Neuronal stem cell (in vitro differentiated cells): ENCODE data around the gene IMMP2L.
A peak's percentile ranks its signal among the peaks of the same experiment; 100 is the strongest.

Experiments
- DNase-seq: peaks from one replicate; pipeline ENCODE4 v3.0.0-alpha.2; 2013; ENCODE audit warnings: low spot score
- H2AFZ ChIP-seq: one replicate; pipeline ENCODE4 v1.6.1; 2013; ENCODE audit warnings: mild to moderate bottlenecking, low read length, inconsistent platforms
- H2AK5ac ChIP-seq: 2 replicates; pipeline ENCODE4 v1.6.1; 2013; ENCODE audit warnings: low read depth, mild to moderate bottlenecking, inconsistent platforms, low read length, moderate library complexity, mixed read lengths
- H2BK120ac ChIP-seq: 2 replicates; pipeline ENCODE4 v1.6.1; 2013; ENCODE audit warnings: low read depth, mild to moderate bottlenecking, inconsistent platforms, low read length, moderate library complexity, mixed read lengths
- H2BK12ac ChIP-seq: one replicate; pipeline ENCODE4 v1.6.1; 2013; ENCODE audit warnings: low read length, inconsistent platforms
- H2BK15ac ChIP-seq: 2 replicates; pipeline ENCODE4 v1.6.1; 2013; ENCODE audit warnings: mild to moderate bottlenecking, low read length, inconsistent platforms, mixed read lengths
- H2BK5ac ChIP-seq: one replicate; pipeline ENCODE4 v1.6.1; 2013; ENCODE audit warnings: inconsistent platforms, mild to moderate bottlenecking, low read length, moderate library complexity
- H3K14ac ChIP-seq: one replicate; pipeline ENCODE4 v1.6.1; 2013; ENCODE audit warnings: low read length, inconsistent platforms
- H3K18ac ChIP-seq: 2 replicates; pipeline ENCODE4 v1.6.1; 2013; ENCODE audit warnings: low read length, inconsistent platforms
- H3K23ac ChIP-seq: 2 replicates; pipeline ENCODE4 v1.6.1; 2013; ENCODE audit warnings: low read depth, mild to moderate bottlenecking, mixed read lengths, low read length, inconsistent platforms; ENCODE audit not compliant: poor library complexity
- H3K27ac ChIP-seq: replicated peaks from 3 replicates; pipeline ENCODE4 v1.5.1; 2013; ENCODE audit warnings: low read length, inconsistent platforms
- H3K27me3 ChIP-seq, 3 experiments: 2 replicates each; pipeline ENCODE4 v1.6.1; 2013; ENCODE audit warnings: low read length in 3 of 3, mild to moderate bottlenecking in 2 of 3, inconsistent platforms in 1 of 3, low read depth in 1 of 3, mixed read lengths in 1 of 3, moderate library complexity in 1 of 3; ENCODE audit not compliant: control insufficient read depth in 3 of 3, insufficient read depth in 3 of 3
- H3K36me3 ChIP-seq, 2 donors: replicated peaks in 1 of 2; 2 replicates each; pipeline ENCODE4 v1.6.1; 2013; ENCODE audit warnings: low read length in 2 of 2; ENCODE audit not compliant: control insufficient read depth in 2 of 2, insufficient read depth in 2 of 2
- H3K4ac ChIP-seq: 2 replicates; pipeline ENCODE4 v1.6.1; 2013; ENCODE audit warnings: inconsistent platforms, mild to moderate bottlenecking, low read length, moderate library complexity
- H3K4me1 ChIP-seq, 2 donors: 1 replicate in 1 of 2; 2 replicates in 1 of 2; pipeline ENCODE4 v1.6.1; 2013; ENCODE audit warnings: low read length in 2 of 2, low read depth in 1 of 2; ENCODE audit not compliant: control insufficient read depth in 2 of 2, insufficient read depth in 1 of 2
- H3K4me2 ChIP-seq: one replicate; pipeline ENCODE4 v1.6.1; 2013; ENCODE audit warnings: mild to moderate bottlenecking, low read length, inconsistent platforms; ENCODE audit not compliant: insufficient read depth, poor library complexity, severe bottlenecking
- H3K4me3 ChIP-seq, 2 donors: 2 replicates each; pipeline ENCODE4 v1.5.1; 2013; ENCODE audit warnings: low read length in 2 of 2, mild to moderate bottlenecking in 2 of 2, inconsistent platforms in 1 of 2, moderate library complexity in 1 of 2
- H3K79me1 ChIP-seq: one replicate; pipeline ENCODE4 v1.6.1; 2013; ENCODE audit warnings: low read depth, mild to moderate bottlenecking, inconsistent platforms, low read length, moderate library complexity
- H3K9ac ChIP-seq: one replicate; pipeline ENCODE4 v1.6.1; 2013; ENCODE audit warnings: mild to moderate bottlenecking, low read depth, low read length, inconsistent platforms; ENCODE audit not compliant: poor library complexity
- H3K9me3 ChIP-seq, 2 donors: replicated peaks in 1 of 2; 2 replicates each; pipeline versions ENCODE3 to v1.6.1; 2013; ENCODE audit warnings: low read length in 2 of 2, mild to moderate bottlenecking in 2 of 2, inconsistent platforms in 1 of 2, low read depth in 1 of 2, mixed read lengths in 1 of 2, moderate library complexity in 1 of 2; ENCODE audit not compliant: control insufficient read depth in 2 of 2, insufficient read depth in 1 of 2
- H4K8ac ChIP-seq: one replicate; pipeline ENCODE4 v1.6.1; 2013; ENCODE audit warnings: low read depth, mild to moderate bottlenecking, inconsistent platforms, low read length, moderate library complexity
- H4K91ac ChIP-seq: one replicate; pipeline ENCODE4 v1.6.1; 2013; ENCODE audit warnings: low read length, low read depth, mild to moderate bottlenecking, inconsistent platforms; ENCODE audit not compliant: poor library complexity
- WGBS, 2 donors: extraction: QIAGEN DNeasy Blood & Tissue Kit; methylation state at CpG; one replicate each; pipeline ENCODE4 v1.1.7; 2013; ENCODE audit warnings: missing lambda C conversion rate in 2 of 2, mixed read lengths in 1 of 2; ENCODE audit not compliant: insufficient read length in 2 of 2, insufficient replicate concordance in 1 of 2; ENCODE audit errors: extremely low coverage in 2 of 2; 5-methylcytosine and 5-hydroxymethylcytosine counted together

IMMP2L gene

DNA sequence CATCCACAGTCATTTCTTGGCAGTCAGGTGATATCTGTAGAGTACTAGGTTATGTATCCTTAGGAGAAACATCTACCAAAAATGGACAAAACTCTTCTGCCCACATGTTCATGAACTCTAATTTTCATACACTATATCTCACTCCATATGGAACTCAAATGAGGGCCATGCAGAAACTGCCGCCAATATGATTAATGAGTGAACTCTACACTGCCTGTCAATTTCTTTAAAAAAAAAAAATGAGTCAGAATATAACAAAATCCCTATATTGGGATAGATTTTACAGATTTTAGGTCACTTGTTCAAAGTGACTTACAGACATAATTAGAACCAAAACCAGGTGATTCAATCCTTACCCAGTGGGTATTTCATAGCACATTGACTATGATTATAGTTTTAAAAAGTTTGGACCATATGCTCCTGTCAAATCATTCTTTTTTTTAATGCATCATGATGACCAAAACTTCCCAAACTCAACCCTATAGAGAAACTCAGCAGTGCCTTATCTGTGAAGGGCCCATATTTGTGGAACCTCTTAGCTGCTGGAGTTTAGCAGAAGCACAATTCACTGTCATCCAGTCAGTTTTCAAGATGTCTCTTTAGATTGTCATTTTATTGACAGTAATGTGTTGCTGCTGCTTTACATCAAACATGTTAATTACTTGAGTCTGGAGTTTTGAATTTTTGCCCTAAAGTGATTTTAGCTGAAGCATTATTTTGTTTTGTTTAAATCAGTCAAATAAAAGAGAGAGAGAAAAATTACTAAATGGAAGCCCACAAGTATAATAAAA, 460.2 kb downstream of the IMMP2L start:
- DNase-seq = no peak
- no peak overlapping the region for H2BK120ac ChIP-seq
- H3K4me3 ChIP-seq = no peak overlapping the region
- H3K79me1 ChIP-seq = no peaks in the 10 kb centered on the region
- H3K9me3 ChIP-seq = no peaks in the 10 kb centered on the region
- H2BK5ac ChIP-seq = no peak overlapping the region
- H2BK12ac ChIP-seq = no peak overlapping the region
- no peak overlapping the region for H2BK15ac ChIP-seq
- no peak overlapping the region for H3K18ac ChIP-seq
- no peaks in the 10 kb centered on the region for H3K27me3 ChIP-seq
- H4K91ac ChIP-seq = no peak overlapping the region
- H2AK5ac ChIP-seq = no peak overlapping the region
- peaks cover 0 to 19% of the 10 kb centered on the region in 2 donors for H3K4me1 ChIP-seq
- WGBS, 2 donors = no CpG with 5 or more reads among the region's 1 CpG
- peaks cover 0 to 20% of the 10 kb centered on the region in 2 donors for H3K36me3 ChIP-seq
- no peak overlapping the region for H2AFZ ChIP-seq
- H3K14ac ChIP-seq = no peak overlapping the region
- no peak overlapping the region for H3K27ac ChIP-seq
- H3K4me2 ChIP-seq = no peak overlapping the region
- no peak overlapping the region for H4K8ac ChIP-seq
- H3K23ac ChIP-seq = no peak overlapping the region
- H3K9ac ChIP-seq = no peak overlapping the region
- no peak overlapping the region for H3K4ac ChIP-seq

DNA sequence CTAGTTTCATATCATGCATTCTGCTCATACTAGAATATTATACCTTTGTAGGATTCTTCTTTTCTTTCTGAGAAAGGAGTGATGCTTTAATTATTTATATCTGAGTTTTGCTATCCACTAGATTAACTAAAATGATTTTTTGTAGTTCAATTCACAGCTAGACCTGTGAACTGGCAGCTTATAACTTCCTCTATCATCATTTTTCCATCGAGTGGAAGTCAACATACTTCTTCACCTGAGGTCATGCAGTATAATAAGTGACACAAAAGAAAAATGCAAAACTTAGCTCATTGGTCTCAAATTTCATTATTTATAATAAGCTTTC, 463.4 kb downstream of the IMMP2L start:
- H3K4me3 ChIP-seq = no peak overlapping the region
- no peak overlapping the region for H4K91ac ChIP-seq
- H2AFZ ChIP-seq = no peak overlapping the region
- no peak for DNase-seq
- no CpG with 5 or more reads among the region's 1 CpG for WGBS, 2 donors
- no peaks in the 10 kb centered on the region for H3K9me3 ChIP-seq
- H3K4me2 ChIP-seq = no peak overlapping the region
- H3K18ac ChIP-seq = no peak overlapping the region
- H3K27me3 ChIP-seq = no peaks in the 10 kb centered on the region
- H3K23ac ChIP-seq = no peak overlapping the region
- H3K14ac ChIP-seq = no peak overlapping the region
- H2BK15ac ChIP-seq = no peak overlapping the region
- no peak overlapping the region for H2BK120ac ChIP-seq
- no peaks in the 10 kb centered on the region for H3K79me1 ChIP-seq
- no peak overlapping the region for H3K9ac ChIP-seq
- H3K4me1 ChIP-seq = peaks cover 1 to 25% of the 10 kb centered on the region in 2 donors
- peaks cover 0 to 20% of the 10 kb centered on the region in 2 donors for H3K36me3 ChIP-seq
- no peak overlapping the region for H3K27ac ChIP-seq
- H3K4ac ChIP-seq = no peak overlapping the region
- no peak overlapping the region for H2BK12ac ChIP-seq
- H2BK5ac ChIP-seq = no peak overlapping the region
- H2AK5ac ChIP-seq = no peak overlapping the region
- no peak overlapping the region for H4K8ac ChIP-seq

DNA sequence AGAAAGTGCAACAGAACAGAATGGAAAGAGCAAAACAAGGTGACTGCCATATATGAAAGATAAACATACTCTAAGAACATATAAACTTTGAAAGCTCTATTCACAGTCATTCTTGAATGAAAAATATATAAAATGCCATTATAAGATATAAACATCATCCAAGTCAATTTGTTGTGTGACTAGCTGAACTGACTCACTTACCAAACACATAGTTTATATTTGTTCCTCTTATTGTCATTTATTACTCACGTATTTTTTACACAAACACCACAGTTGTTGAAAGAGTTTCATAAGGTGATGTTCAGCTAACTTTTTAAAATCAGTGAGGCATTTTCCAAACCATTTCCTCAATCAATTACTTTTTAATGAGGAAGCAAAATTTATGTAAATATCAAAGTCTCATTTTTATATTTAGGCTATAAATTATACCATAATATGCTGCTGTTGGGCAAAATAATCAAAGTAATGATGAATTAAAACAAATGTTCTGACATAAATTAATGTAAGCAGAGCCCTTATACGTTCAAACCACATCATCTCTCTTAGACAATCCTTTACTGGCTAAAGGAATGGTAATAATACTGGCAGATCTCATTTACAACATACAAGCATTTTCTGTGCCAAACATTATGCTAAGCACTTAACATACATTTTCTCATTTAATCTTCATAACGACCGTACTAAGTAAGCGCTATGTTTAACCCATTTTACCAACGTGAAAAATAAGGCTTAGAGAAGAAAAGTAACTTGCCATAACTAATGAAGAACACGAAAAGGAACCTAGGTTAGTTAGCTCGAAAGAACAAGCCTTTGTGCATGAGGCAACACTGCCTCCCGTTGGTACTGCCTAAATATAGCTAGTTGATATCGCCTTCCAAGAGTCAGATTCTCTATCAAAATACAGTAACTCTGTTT, 464.0 kb downstream of the IMMP2L start:
- no peaks in the 10 kb centered on the region for H3K27me3 ChIP-seq
- no peak overlapping the region for H2BK5ac ChIP-seq
- H3K9me3 ChIP-seq = no peaks in the 10 kb centered on the region
- H4K8ac ChIP-seq = no peak overlapping the region
- H4K91ac ChIP-seq = no peak overlapping the region
- no CpG with 5 or more reads among the region's 10 CpGs for whole genome bisulfite sequencing, 2 donors
- no peak overlapping the region for H3K9ac ChIP-seq
- H3K4me1 ChIP-seq = peaks cover 6 to 30% of the 10 kb centered on the region in 2 donors
- H3K4me3 ChIP-seq = no peak overlapping the region
- no peak overlapping the region for H2BK15ac ChIP-seq
- H2BK120ac ChIP-seq = no peak overlapping the region
- H3K23ac ChIP-seq = no peak overlapping the region
- H3K4ac ChIP-seq = no peak overlapping the region
- H2AFZ ChIP-seq = no peak overlapping the region
- H3K4me2 ChIP-seq = no peak overlapping the region
- no peak overlapping the region for H2BK12ac ChIP-seq
- no peak overlapping the region for H2AK5ac ChIP-seq
- no peak overlapping the region for H3K18ac ChIP-seq
- no peak overlapping the region for H3K14ac ChIP-seq
- H3K79me1 ChIP-seq = no peaks in the 10 kb centered on the region
- H3K27ac ChIP-seq = no peak overlapping the region
- DNase-seq = no peak
- H3K36me3 ChIP-seq = peaks cover 0 to 20% of the 10 kb centered on the region in 2 donors

- peaks cover 0 to 20% of the 10 kb centered on the region in 2 donors for H3K36me3 ChIP-seq
- H3K4me2 ChIP-seq = no peak overlapping the region
- H3K4me1 ChIP-seq = peaks cover 8 to 32% of the 10 kb centered on the region in 2 donors
- DNase-seq = peak; percentile 65
- no peak overlapping the region for H2BK5ac ChIP-seq
- H3K4ac ChIP-seq = no peak overlapping the region
- no peak overlapping the region for H3K14ac ChIP-seq
- WGBS, 2 donors = no CpG with 5 or more reads among the region's 3 CpGs
- H3K27me3 ChIP-seq = no peaks in the 10 kb centered on the region
- no peaks in the 10 kb centered on the region for H3K79me1 ChIP-seq
- H2BK12ac ChIP-seq = no peak overlapping the region
- no peaks in the 10 kb centered on the region for H3K9me3 ChIP-seq
- H2BK15ac ChIP-seq = no peak overlapping the region
- no peak overlapping the region for H3K23ac ChIP-seq
- H2BK120ac ChIP-seq = no peak overlapping the region
- H2AK5ac ChIP-seq = no peak overlapping the region
- H3K4me3 ChIP-seq = no peak overlapping the region
- no peak overlapping the region for H4K91ac ChIP-seq
- no peak overlapping the region for H2AFZ ChIP-seq
- no peak overlapping the region for H3K18ac ChIP-seq
- no peak overlapping the region for H4K8ac ChIP-seq
- H3K9ac ChIP-seq = no peak overlapping the region
- no peak overlapping the region for H3K27ac ChIP-seq
Observed at GRCh38 chr7:111096997-111097396, 465.3 kb downstream of the IMMP2L start.
